GM12873 (cell line): ENCODE results near the gene TMEM33.

Experiments used
- CTCF ChIP-seq: IDR thresholded peaks from 2 replicates; pipeline ENCODE4 v1.5.1; 2012; ENCODE audit warnings: low read depth, mild to moderate bottlenecking, moderate library complexity, low read length, control low read depth; ENCODE audit not compliant: insufficient read depth; ENCODE audit errors: missing control alignments

TMEM33 gene

GRCh38 chr4:41943506-41943905 is 8.3 kb downstream of the TMEM33 start:
- no peak for TF ChIP-seq CTCF

- no peak for TF ChIP-seq CTCF
These were observed 8.9 kb downstream of the TMEM33 start for GRCh38 chr4:41944089-41944488.

- no peak for TF ChIP-seq CTCF
These were observed 14.3 kb downstream of the TMEM33 start for GRCh38 chr4:41949531-41949930.

DNA sequence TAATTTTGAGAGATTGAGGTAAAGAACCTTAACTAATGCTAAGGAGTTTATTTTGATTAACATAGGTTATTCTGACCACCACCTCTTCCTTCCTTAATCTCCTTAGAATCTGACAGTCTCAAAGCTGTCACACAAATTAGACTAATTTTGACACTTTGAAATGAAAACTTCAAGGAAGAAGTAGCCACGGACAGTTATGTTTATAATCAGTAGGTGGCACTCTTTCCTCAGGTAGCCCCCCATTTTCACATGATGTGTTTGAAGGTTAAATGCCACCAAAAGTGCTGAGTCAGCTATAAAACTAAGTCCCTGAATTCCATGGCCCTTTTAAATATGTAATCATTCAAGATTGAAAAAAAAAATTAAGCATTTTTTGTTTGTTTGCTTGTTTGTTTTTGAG is 22.4 kb downstream of the TMEM33 start:
- peak; percentile 53 for TF ChIP-seq CTCF

- TF ChIP-seq CTCF, result peak; percentile 25
These were observed 27.9 kb downstream of the TMEM33 start for GRCh38 chr4:41963105-41963504.

DNA sequence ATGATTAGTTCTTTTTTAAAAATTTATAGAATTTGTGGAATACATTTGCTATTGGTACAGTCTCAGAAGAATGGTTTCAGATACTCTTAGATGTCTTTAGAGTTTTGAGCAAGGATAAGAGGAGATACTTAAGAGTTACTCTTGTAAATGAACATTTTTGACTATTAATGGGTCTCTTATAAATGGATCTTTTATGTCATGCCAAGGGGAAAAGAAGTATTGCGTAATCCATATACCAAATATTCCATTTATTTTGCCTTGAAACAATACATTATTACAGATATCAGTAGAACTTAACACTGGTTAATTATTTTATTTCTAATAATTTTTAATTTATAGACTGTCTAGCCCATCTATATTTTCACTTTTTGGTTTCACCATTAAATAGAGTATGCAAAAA is 29.2 kb downstream of the TMEM33 start:
- no peak for TF ChIP-seq CTCF

GRCh38 chr4:41967392-41967791 is 32.2 kb downstream of the TMEM33 start:
- no peak for TF ChIP-seq CTCF

- TF ChIP-seq CTCF, result no peak
These were observed 34.4 kb downstream of the TMEM33 start for GRCh38 chr4:41969671-41970070.
